Mesothelial cell of epicardium (in vitro differentiated cells): ENCODE results near the gene AK2. TPM values are rescaled to one million over a fixed set of nuclear protein-coding genes. Genes with fewer than 3 reads are reported as not detected.
"Not testable (repeated sequence)": the region's sequence is repeated elsewhere in the genome, so short reads cannot be mapped to it uniquely, and the experiment has no call there.

Source experiments
- DNase-seq, 2 experiments: peaks; one replicate each; pipeline ENCODE4 v3.0.0; 2021; ENCODE audit warnings: low spot score in 2 of 2; ENCODE audit not compliant: unreplicated experiment in 2 of 2
- H3K27ac Mint-ChIP-seq: 2 replicates; pipeline ENCODE4 v1.8.0; 2021; ENCODE audit warnings: mixed read lengths
- H3K27me3 Mint-ChIP-seq: 2 replicates; pipeline ENCODE4 v1.8.0; 2021; ENCODE audit warnings: low read depth, mixed read lengths
- H3K36me3 Mint-ChIP-seq: 2 replicates; pipeline ENCODE4 v1.8.0; 2021; ENCODE audit warnings: mixed read lengths
- H3K4me1 Mint-ChIP-seq: 2 replicates; pipeline ENCODE4 v1.8.0; 2021; ENCODE audit warnings: mixed read lengths
- H3K4me3 Mint-ChIP-seq: 2 replicates; pipeline ENCODE4 v1.8.0; 2021; ENCODE audit warnings: mild to moderate bottlenecking, moderate library complexity, mixed read lengths
- H3K9me3 Mint-ChIP-seq: 2 replicates; pipeline ENCODE4 v1.8.0; 2021; ENCODE audit warnings: mixed read lengths
- CTCF ChIP-seq: fragments of 200-600 bp; sonication (generic); IDR thresholded peaks from one replicate; pipeline ENCODE4 v1.5.0; 2021; ENCODE audit warnings: antibody characterized with exemption; ENCODE audit not compliant: unreplicated experiment
- total RNA-seq: library from RNA; stranded (reverse); gene quantifications from 3 replicates; pipeline ENCODE4 v1.2.1, GENCODE V29; 2021

AK2 gene
- total RNA-seq, 1 donor from 2014 or later = 139 TPM

- TF ChIP-seq CTCF = no peak
- Mint-ChIP-seq H3K9me3 (peaks cover 7% of the 10 kb centered on the region), H3K36me3 (peaks cover 4% of the 10 kb centered on the region), H3K4me1 (peaks cover 8% of the 10 kb centered on the region), H3K27me3 (no peaks in the 10 kb centered on the region), H3K27ac (no peak overlapping the region), H3K4me3 (no peak overlapping the region)
- no peak for DNase-seq
These were observed 11.7 kb upstream of the AK2 start for GRCh38 chr1:33048426-33048825.

- Mint-ChIP-seq H3K27me3 (no peaks in the 10 kb centered on the region), H3K4me3 (no peak overlapping the region)
These were observed 11.2 kb upstream of the AK2 start for GRCh38 chr1:33047839-33048305.

GRCh38 chr1:33047290-33047689 lies 10.6 kb upstream of the AK2 start:
- no peak for DNase-seq
- Mint-ChIP-seq H3K27ac (no peak overlapping the region), H3K36me3 (peaks cover 3% of the 10 kb centered on the region), H3K9me3 (peaks cover 7% of the 10 kb centered on the region), H3K4me3 (no peak overlapping the region), H3K27me3 (no peaks in the 10 kb centered on the region), H3K4me1 (peaks cover 16% of the 10 kb centered on the region)
- no peak for TF ChIP-seq CTCF

More at GRCh38 chr1:33047839-33048305, 11.2 kb upstream of the AK2 start:
- Mint-ChIP-seq H3K4me1 (peaks cover 12% of the 10 kb centered on the region), H3K9me3 (peaks cover 7% of the 10 kb centered on the region), H3K27ac (no peak overlapping the region), H3K36me3 (peaks cover 3% of the 10 kb centered on the region)
- no peak for TF ChIP-seq CTCF
- no peak for DNase-seq

GRCh38 chr1:33046234-33046633 lies 9.6 kb upstream of the AK2 start:
- not testable (repeated sequence) for H3K27ac Mint-ChIP-seq, DNase-seq, H3K36me3 Mint-ChIP-seq, H3K4me3 Mint-ChIP-seq, H3K27me3 Mint-ChIP-seq, H3K9me3 Mint-ChIP-seq
- H3K4me1 Mint-ChIP-seq = peaks cover 16% of the 10 kb centered on the region

- no peak overlapping the region for H3K4me3 Mint-ChIP-seq
These were observed 9.1 kb upstream of the AK2 start for GRCh38 chr1:33045814-33046213.

GRCh38 chr1:33045246-33045645 lies 8.6 kb upstream of the AK2 start:
- H3K4me1 Mint-ChIP-seq = peaks cover 16% of the 10 kb centered on the region
- no peak for TF ChIP-seq CTCF
- H3K36me3 Mint-ChIP-seq = no peaks in the 10 kb centered on the region
- no peaks in the 10 kb centered on the region for H3K27me3 Mint-ChIP-seq
- H3K9me3 Mint-ChIP-seq = peaks cover 3% of the 10 kb centered on the region
- no peak overlapping the region for H3K4me3 Mint-ChIP-seq
- H3K27ac Mint-ChIP-seq = peak overlapping the region; percentile 6
- no peak for DNase-seq

More at GRCh38 chr1:33045814-33046213, 9.1 kb upstream of the AK2 start:
- no peak overlapping the region for H3K27ac Mint-ChIP-seq
- no peak for TF ChIP-seq CTCF
- H3K9me3 Mint-ChIP-seq = peaks cover 7% of the 10 kb centered on the region
- no peaks in the 10 kb centered on the region for H3K27me3 Mint-ChIP-seq
- H3K4me1 Mint-ChIP-seq = peaks cover 16% of the 10 kb centered on the region
- H3K36me3 Mint-ChIP-seq = peaks cover 3% of the 10 kb centered on the region
- DNase-seq = no peak
